Hematopoietic multipotent progenitor cell treated with erythropoietin and hydrocortisone succinate and interleukin-3 and kit ligand, for 15 days (in vitro differentiated cells): Measurements from ENCODE around the gene OAS2.

Source experiments
- DNase-seq: peaks from one replicate; pipeline ENCODE4 v3.0.0-alpha.2; 2015; ENCODE audit warnings: low spot score

The OAS2 gene, protein sequence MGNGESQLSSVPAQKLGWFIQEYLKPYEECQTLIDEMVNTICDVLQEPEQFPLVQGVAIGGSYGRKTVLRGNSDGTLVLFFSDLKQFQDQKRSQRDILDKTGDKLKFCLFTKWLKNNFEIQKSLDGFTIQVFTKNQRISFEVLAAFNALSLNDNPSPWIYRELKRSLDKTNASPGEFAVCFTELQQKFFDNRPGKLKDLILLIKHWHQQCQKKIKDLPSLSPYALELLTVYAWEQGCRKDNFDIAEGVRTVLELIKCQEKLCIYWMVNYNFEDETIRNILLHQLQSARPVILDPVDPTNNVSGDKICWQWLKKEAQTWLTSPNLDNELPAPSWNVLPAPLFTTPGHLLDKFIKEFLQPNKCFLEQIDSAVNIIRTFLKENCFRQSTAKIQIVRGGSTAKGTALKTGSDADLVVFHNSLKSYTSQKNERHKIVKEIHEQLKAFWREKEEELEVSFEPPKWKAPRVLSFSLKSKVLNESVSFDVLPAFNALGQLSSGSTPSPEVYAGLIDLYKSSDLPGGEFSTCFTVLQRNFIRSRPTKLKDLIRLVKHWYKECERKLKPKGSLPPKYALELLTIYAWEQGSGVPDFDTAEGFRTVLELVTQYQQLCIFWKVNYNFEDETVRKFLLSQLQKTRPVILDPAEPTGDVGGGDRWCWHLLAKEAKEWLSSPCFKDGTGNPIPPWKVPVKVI

GRCh38 chr12:112978163-112979040, at the start of gene OAS2:
OAS2 (plus strand) TSS chr12:112978519; CDS start chr12:112978609, 90 bp downstream.
- DNase-seq = no peak

- DNase-seq = no peak
Measured at GRCh38 chr12:112928978-112929377, 49.3 kb upstream of the OAS2 start.

DNA sequence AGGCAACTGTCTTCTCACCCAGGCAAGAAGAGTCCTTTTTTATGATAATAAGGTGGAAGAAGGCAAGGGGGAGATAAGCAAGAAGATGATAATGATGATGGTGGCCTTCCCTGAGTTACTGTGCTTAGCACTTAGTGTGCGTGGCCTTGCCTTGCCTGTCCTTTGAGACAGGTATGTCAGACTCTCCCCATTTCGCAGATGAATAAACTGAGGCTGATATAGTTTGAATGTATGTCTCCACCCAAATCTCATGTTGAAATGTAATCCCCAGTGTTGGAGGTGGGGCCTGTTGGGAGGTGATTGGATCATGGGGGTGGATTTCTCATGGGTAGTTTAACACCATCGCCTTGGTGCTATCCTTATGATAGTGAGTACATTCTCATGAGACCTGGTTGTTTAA, 48.6 kb upstream of the OAS2 start:
- no peak for DNase-seq

DNA sequence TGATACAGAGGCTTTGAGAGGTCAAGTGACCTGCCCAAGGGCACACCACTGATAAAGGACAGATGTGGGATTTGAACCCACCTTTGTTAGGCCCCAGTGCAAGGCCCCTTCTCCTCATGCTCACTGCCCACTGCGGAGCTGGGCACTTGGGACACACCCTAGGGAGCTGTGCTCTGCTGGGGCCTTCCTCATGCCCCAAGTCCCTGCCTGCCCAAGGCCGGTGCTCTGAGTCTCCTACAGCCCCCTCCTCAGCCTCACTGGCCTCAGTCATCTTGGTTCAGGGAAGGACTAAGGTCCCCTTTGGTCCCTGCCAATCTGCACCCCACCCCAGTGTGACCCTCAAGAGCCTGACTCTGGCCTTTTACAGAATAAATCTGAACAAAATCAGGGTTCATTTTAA, 48.0 kb upstream of the OAS2 start:
- no peak for DNase-seq

DNA sequence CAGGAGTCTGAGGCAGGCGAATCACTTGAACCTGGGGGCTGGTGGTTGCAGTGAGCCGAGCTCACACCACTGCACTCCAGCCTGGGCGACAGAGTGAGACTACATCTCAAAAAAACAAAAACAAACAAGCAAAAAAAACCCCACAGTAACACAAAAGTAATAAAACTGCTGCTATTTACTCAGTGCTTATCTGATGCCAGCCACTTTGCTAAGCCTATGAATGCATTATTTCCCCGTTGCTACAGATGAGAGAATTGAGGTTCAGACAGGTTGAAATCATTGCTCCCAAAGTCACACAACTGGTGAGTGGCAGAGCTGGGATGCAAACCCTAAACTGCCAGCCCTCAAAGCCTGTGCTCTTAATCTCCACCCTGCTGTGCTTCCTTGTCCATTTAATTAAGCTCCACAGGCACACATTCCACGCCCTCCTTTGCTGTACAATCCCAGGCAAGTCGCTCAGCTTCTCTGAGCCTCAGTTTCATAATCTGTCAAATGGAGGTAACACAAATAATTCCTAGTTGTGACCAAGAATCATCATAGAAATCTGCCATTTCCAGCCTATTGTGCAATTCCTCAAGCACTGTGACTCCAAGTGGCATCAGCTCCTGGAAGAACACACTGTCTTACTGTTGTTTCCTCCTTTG, 45.7 kb upstream of the OAS2 start:
- DNase-seq = no peak

DNA sequence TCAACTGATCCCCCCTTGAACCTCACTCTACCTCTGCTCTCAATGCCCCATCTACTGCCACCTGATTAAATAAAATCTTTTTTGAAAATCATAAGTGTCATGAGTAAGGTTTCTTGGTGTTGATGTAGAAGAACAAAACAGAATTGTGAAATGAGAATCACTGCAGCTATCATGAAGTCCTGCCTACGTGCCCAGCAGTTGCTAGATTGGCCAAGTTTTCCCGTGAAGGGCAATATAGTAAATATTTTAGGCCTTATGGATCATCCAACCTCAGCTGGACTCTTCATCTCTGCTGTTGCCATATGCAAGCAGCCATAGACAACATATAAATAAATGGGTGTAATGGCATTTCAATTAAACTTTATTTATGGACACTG, 45.2 kb upstream of the OAS2 start:
- DNase-seq = no peak

DNA sequence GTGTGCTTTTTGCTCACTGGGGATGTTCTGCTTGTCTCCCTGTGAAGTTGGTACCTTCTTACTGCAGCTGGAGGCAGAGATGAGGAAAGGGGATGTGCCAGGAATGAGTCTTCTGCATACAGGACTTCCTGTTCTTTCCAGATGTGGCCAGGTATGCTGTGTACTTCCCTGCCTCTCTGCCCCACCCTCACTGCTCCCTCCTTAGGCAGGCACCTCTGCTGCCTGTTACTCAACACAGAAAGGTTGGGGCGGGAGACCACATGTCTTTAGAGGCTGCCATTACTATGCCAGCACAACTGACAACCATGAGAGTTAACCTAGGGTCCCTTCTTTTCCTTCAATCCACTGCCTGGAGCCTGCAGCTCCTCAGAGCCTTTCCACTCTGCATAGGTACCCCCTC, 42.1 kb upstream of the OAS2 start:
- no peak for DNase-seq

DNA sequence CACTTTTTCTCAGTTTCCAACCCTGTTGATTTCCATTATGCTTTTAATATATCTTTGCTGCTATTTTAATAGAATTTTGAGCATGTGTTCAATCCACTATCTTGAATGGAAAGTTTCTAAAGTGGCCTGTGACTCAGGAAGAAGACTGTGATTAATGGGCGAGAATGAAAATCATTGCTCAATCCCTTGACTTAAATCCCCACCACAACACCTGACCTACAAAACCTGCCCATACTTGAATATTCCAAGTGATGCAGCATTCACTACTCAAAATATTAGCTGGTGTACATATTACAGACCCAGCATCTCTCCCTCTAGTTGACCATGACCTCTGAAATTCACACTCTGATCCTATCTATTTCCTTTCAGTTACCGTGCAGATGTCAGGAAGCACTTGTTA, 41.4 kb upstream of the OAS2 start:
- no peak for DNase-seq

DNA sequence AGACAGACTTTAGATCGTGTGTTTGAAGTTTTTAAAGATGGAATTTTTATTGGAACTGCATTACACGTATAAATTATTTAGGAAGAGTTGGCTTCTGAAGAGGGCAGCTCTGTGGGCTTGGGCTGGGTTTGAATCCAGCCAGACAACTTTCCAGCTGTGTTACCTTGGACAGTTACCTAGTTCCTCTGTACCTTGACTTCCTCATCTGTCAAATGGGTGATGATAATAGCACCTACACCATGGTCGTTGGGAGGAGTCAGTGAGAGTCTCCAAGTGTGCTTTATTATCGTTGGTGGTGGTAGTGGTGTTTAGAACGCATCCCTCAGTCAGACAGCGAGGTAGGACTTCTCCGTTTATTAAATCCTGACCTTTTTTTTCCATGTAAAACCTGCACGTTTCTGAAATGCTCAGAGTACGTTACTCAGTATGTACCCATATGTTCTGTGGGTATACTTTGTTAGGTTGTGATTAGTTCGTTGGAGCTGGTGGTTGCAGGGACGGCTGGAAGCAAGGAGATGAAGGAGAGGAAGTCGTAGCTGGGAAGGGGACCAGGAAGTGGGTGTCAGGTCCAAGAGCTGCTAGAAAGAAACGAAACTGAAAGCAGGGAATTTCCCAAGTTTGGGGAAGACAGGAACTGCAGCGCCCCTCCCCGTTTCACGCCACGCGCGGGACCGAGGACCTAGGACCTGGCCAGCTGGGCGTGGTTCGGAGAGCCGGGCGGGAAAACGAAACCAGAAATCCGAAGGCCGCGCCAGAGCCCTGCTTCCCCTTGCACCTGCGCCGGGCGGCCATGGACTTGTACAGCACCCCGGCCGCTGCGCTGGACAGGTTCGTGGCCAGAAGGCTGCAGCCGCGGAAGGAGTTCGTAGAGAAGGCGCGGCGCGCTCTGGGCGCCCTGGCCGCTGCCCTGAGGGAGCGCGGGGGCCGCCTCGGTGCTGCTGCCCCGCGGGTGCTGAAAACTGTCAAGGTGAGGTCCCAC, 40.3 kb upstream of the OAS2 start, which contains the start of gene OAS3:
Gene OAS3 (plus strand): TSS at position 734 of the 979 bp plus-strand sequence. CDS start 57 bp downstream, at position 791.
- peak; percentile 32 for DNase-seq

GRCh38 chr12:112938751-112939150, 39.6 kb upstream of the OAS2 start:
- DNase-seq = no peak

DNA sequence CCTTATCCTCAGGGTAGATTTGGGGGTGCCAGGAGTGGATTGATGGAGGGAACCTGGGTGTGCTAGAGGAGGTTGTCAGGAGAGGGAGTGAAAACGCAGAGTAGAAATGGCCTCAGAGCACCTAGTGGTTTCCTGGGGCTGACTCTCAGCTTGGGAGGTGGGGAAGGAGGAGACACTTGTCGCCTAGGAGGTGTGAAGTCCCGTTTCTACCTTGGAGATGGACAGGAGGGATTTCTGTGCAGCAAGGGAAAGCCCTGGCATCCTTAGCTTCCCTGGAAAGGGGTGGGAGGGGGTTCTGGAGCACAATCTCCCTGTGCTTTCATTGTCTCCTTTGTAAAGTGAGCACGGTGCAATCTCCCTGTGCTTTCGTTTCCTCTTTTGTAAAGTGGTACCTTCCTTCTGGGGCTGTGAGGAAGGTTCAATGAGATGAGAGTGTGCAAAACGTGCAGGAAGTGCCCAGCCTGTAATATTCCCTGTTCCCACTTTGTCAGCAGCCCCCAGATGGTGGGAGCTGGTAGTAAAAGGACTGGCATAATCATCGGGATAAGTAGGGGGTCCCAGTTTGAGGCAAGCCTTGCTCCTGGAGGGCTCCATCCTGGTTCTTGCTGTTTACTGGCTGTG, 38.4 kb upstream of the OAS2 start:
- no peak for DNase-seq

DNA sequence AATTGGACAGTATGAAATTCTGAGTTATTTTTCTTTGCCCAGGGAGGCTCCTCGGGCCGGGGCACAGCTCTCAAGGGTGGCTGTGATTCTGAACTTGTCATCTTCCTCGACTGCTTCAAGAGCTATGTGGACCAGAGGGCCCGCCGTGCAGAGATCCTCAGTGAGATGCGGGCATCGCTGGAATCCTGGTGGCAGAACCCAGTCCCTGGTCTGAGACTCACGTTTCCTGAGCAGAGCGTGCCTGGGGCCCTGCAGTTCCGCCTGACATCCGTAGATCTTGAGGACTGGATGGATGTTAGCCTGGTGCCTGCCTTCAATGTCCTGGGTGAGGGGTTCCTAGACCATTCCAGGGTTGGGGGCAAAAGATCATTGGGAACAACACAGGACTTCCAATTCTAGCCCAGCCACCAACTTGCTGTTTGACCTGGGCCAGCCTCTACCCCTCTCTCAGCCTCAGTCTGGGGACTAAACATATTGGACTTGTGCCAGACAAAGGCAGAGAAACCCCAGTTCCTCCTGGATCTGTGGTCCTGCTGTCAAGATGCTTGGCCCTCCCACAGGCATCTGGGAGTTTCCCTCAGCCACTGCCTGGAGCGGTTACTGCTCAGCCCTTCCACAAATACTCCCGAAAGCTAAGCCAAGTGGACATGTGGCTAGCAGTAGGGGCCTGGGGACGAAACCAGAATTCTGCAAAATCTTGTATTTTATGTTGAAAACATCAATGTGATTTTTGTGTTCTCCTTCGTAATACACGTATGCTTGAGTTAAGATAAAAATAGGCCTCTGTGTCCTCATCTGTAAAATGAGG, 36.6 kb upstream of the OAS2 start:
- DNase-seq = no peak

DNA sequence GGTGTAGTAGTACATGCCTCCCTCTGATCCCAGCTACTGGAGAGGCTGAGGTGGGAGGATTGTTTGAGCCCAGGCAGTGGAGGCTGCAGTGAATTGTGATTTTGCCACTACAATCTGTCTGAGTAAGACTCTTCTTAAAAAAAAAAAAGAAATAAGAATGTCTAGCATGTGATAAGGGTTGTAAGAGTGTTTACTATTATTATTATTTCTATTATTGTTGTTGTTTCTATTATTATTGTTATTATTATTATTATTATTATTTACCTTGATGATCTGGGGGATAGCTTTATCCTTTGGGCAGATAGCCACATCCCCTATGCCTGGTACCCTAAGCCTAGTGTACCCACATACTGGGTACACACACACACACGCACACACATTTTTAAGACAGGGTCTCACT, 35.7 kb upstream of the OAS2 start:
- DNase-seq = no peak

- DNase-seq = no peak
Measured at GRCh38 chr12:112944024-112944690, 34.2 kb upstream of the OAS2 start.

DNA sequence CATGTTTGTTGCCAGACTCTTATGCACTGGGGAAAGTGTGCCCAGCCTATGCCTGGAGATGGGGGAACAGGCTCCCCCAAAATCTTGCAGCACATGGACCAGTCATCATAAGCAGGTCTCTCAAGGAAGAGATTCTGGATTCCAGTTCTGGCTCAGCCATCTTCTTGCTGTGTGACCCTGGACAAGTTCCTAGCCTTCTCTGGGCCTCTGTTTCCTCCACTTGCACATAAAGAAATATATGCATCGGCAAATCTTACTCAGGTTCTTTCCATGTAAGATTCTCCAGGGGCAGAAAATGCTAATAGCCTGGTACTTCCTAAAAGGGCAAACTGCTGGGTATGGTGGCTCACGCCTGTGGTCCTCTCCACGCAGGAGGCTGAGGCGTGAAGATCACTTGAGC, 32.8 kb upstream of the OAS2 start:
- DNase-seq = no peak

GRCh38 chr12:112946236-112947000, 31.9 kb upstream of the OAS2 start:
- no peak for DNase-seq

GRCh38 chr12:112947314-112947713, 31.0 kb upstream of the OAS2 start:
- no peak for DNase-seq

GRCh38 chr12:112947761-112948160, 30.6 kb upstream of the OAS2 start:
- no peak for DNase-seq
